Sigmoid colon (tissue), 7 donors: ENCODE results near the gene ZNHIT6. TPM values are rescaled to one million over a fixed set of nuclear protein-coding genes. Genes with fewer than 3 reads are reported as not detected.
"Not testable (repeated sequence)": the region's sequence is repeated elsewhere in the genome, so short reads cannot be mapped to it uniquely, and the experiment has no call there.

Experiments
- DNase-seq: peaks from one replicate; pipeline ENCODE4 v3.0.0-alpha.2; 2019
- H3K27ac ChIP-seq, 4 donors: fragments of 200-600 bp; sonication (generic); one replicate each; pipeline ENCODE4 v1.5.1; 2016 to 2019; ENCODE audit warnings: mild to moderate bottlenecking in 1 of 4
- H3K27me3 ChIP-seq, 3 donors: fragments of 200-600 bp; sonication (generic); one replicate each; pipeline ENCODE4 v1.5.1; 2019; ENCODE audit warnings: mild to moderate bottlenecking in 1 of 3
- H3K36me3 ChIP-seq, 4 donors: fragments of 200-600 bp; sonication (generic); one replicate each; pipeline ENCODE4 v1.5.1; 2016 to 2019
- H3K4me1 ChIP-seq, 4 donors: fragments of 200-600 bp; sonication (generic); one replicate each; pipeline ENCODE4 v1.5.1; 2017 to 2019
- H3K4me3 ChIP-seq, 4 donors: fragments of 200-600 bp; sonication (generic); one replicate each; pipeline ENCODE4 v1.5.1; 2017 to 2019; ENCODE audit warnings: mild to moderate bottlenecking in 2 of 4, moderate library complexity in 1 of 4
- H3K9me3 ChIP-seq, 4 donors: fragments of 200-600 bp in 3 of 4; sonication (generic) in 3 of 4; one replicate each; pipeline versions ENCODE4 v1.5.1 to v1.6.1; 2013 to 2019
- EP300 ChIP-seq, 4 donors: sonication (generic); formaldehyde crosslinking; IDR thresholded peaks; one replicate each; pipeline ENCODE4 v1.6.1; 2017; ENCODE audit warnings: antibody characterized with exemption in 4 of 4
- POLR2A ChIP-seq, 2 donors: fragments of 450-650 bp; IDR thresholded peaks; one replicate each; pipeline ENCODE4 v1.6.1; 2016; ENCODE audit warnings: antibody characterized with exemption in 2 of 2, mild to moderate bottlenecking in 2 of 2, moderate library complexity in 2 of 2
- POLR2AphosphoS5 ChIP-seq, 4 donors: sonication (generic); formaldehyde crosslinking; IDR thresholded peaks; one replicate each; pipeline ENCODE4 v1.6.1; 2017; ENCODE audit warnings: antibody characterized with exemption in 4 of 4
- WGBS, 2 donors: extraction: QIAGEN DNeasy Blood & Tissue Kit; methylation state at CpG; one replicate each; pipeline ENCODE4 v1.1.7; 2013; 5-methylcytosine and 5-hydroxymethylcytosine counted together
- intact Hi-C: fragments of 100-400 bp; cut with DNase I; formaldehyde crosslinking; loops from one replicate; pipeline ENCODE4 v1.15.1; 2023
- polyA plus RNA-seq, 3 donors: library from polyadenylated mRNA; stranded (reverse); fragments of 200-250 nt; gene quantifications; one replicate each; pipeline ENCODE4 v1.2.3, GENCODE V29; 2013
- total RNA-seq, 4 donors: library from RNA; depleted of rRNA; stranded (reverse); fragments of >200 nt; gene quantifications; one replicate each; pipeline ENCODE4 v1.1.0, GENCODE V29; 2016
- TF ChIP-seq, protein P1 (sequence below), 4 experiments: fragments of 450-650 bp in 3 of 4; fragments of 200-600 bp in 1 of 4; IDR thresholded peaks; one replicate each; pipeline ENCODE4 v1.5.1; 2016 to 2019; ENCODE audit warnings: antibody characterized with exemption in 4 of 4, mild to moderate bottlenecking in 3 of 4, moderate library complexity in 2 of 4
- donor health status: healthy with polysubstance abuse.
- donor health status: Bipolar disorder and iron deficiency.
- donor health status: healthy.

ZNHIT6 gene
- total and polyA plus RNA-seq, 7 donors = 3.9 to 20.0 (median 12.5) TPM

DNA sequence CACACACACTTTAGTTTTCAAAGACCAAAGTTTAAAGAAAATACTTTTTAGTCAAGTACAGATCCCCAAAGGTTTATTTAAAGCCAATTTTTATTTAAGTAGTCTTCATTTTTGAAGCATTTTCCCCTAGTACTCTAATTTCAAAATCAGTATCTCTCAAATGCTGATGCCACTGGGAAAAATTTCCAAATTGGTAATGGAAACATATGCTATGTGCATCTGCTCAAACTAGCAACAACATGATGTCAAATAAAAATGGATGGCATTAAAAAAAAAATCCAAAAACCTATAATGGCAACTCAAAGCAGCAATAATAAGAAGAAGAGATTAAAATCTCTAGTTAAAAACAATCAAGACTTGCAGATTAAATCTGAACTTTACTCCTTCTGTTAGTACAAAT lies 58.6 kb downstream of the ZNHIT6 start:
- Histone ChIP-seq H3K4me1 (no peaks in the 10 kb centered on the region), H3K9me3 (peaks cover 0 to 6% (median 0%) of the 10 kb centered on the region in 4 donors), H3K27me3 (no peaks in the 10 kb centered on the region), H3K27ac (no peak overlapping the region), H3K4me3 (no peak overlapping the region), H3K36me3 (peaks cover 0 to 31% (median 4%) of the 10 kb centered on the region in 4 donors)
- TF ChIP-seq, protein P1, sequence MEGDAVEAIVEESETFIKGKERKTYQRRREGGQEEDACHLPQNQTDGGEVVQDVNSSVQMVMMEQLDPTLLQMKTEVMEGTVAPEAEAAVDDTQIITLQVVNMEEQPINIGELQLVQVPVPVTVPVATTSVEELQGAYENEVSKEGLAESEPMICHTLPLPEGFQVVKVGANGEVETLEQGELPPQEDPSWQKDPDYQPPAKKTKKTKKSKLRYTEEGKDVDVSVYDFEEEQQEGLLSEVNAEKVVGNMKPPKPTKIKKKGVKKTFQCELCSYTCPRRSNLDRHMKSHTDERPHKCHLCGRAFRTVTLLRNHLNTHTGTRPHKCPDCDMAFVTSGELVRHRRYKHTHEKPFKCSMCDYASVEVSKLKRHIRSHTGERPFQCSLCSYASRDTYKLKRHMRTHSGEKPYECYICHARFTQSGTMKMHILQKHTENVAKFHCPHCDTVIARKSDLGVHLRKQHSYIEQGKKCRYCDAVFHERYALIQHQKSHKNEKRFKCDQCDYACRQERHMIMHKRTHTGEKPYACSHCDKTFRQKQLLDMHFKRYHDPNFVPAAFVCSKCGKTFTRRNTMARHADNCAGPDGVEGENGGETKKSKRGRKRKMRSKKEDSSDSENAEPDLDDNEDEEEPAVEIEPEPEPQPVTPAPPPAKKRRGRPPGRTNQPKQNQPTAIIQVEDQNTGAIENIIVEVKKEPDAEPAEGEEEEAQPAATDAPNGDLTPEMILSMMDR (IDR thresholded peaks at IDR 0.05) = no peak
- TF ChIP-seq EP300 (IDR thresholded peaks at IDR 0.05) (no peak), POLR2A (IDR thresholded peaks at IDR 0.05) (no peak), POLR2AphosphoS5 (IDR thresholded peaks at IDR 0.05) (no peak)
- DNase-seq = no peak
- intact Hi-C loops = no loop called here

DNA sequence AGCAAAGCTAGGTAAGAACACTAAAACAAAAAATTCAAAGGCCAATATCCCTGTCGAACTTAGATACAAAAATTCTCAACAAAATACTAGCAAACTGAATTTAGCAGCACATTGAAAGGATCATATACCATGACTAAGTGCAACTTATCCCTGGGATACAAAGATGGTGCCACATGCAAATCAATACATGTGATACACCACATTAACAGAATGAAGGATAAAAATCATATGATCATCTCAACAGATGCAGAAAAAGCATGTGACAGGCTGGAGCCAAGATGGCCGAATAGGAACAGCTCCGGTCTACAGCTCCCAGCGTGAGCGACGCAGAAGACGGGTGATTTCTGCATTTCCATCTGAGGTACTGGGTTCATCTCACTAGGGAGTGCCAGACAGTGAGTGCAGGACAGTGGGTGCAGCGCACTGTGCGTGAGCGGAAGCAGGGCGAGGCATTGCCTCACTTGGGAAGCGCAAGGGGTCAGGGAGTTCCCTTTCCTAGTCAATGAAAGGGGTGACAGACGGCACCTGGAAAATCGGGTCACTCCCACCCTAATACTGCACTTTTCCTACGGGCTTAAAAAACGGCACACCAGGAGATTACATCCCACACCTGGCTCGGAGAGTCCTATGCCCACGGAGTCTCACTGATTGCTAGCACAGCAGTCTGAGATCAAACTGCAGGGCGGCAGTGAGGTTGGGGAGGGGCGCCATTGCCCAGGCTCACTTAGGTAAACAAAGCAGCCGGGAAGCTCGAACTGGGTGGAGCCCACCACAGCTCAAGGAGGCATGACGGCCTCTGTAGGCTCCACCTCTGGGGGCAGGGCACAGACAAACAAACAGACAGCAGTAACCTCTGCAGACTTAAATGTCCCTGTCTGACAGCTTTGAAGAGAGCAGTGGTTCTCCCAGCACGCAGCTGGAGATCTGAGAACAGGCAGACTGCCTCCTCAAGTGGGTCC lies 66.4 kb downstream of the ZNHIT6 start:
- DNase-seq, H3K27ac ChIP-seq, H3K27me3 ChIP-seq, H3K4me1 ChIP-seq, intact Hi-C loops, H3K36me3 ChIP-seq, H3K4me3 ChIP-seq: not testable (repeated sequence)
- H3K9me3 ChIP-seq = peaks cover 0 to 11% (median 4%) of the 10 kb centered on the region in 4 donors
- 62 to 83% methylated on average over 24 of the region's 24 CpGs for WGBS, 2 donors

DNA sequence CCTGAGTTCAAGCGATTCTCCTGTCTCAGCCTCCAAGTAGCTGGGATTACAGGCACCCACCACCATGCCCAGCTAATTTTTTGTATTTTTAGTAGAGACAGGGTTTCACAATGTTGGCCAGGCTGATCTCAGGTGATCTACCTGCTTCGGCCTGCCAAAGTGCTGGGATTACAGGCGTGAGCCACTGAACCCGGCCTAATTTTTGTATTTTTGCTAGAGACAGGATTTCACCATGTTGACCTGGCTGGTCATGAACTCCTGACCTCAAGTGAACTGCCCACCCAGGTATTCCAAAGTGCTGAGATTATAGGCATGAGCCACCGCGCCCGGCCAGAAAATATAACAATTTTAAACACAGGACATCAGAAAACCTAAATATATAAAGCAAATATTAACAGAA lies 68.3 kb downstream of the ZNHIT6 start:
- H3K36me3 ChIP-seq, H3K27ac ChIP-seq, DNase-seq, intact Hi-C loops, H3K4me1 ChIP-seq, H3K4me3 ChIP-seq, H3K27me3 ChIP-seq: not testable (repeated sequence)
- H3K9me3 ChIP-seq = peaks cover 0 to 11% (median 4%) of the 10 kb centered on the region in 4 donors
- 96 to 98% methylated on average over 7 of the region's 7 CpGs for WGBS, 2 donors

DNA sequence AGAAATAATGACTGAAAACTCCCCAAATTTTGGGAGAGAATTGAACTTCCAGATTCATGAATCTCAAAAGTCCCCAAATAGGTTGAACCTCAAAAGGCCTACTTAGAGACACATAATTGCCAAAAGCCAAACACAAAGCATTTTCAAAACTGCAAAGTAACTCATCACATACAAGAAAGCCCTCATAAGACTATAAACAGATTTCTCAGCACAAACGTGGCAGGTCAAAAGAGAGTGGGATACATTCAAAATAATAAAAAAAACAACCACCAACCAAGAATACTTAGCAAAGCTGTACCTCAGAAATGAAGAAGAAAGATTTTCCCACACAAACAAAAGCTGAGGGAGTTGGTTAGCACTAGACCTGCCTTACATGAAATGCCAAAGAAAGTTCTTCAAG lies 69.8 kb downstream of the ZNHIT6 start:
- WGBS, 2 donors = 66 to 88% methylated on average over 1 of the region's 1 CpG
- intact Hi-C loops = no loop called here
- H3K27ac ChIP-seq = no peak overlapping the region
- TF ChIP-seq, protein P1 (IDR thresholded peaks at IDR 0.05) = no peak
- TF ChIP-seq POLR2A (IDR thresholded peaks at IDR 0.05) (no peak), EP300 (IDR thresholded peaks at IDR 0.05) (no peak), POLR2AphosphoS5 (IDR thresholded peaks at IDR 0.05) (no peak)
- DNase-seq = no peak
- H3K36me3 ChIP-seq = no peaks in the 10 kb centered on the region
- no peaks in the 10 kb centered on the region for H3K4me1 ChIP-seq
- H3K4me3 ChIP-seq = no peak overlapping the region
- H3K9me3 ChIP-seq = peaks cover 0 to 11% (median 4%) of the 10 kb centered on the region in 4 donors
- H3K27me3 ChIP-seq = no peaks in the 10 kb centered on the region

DNA sequence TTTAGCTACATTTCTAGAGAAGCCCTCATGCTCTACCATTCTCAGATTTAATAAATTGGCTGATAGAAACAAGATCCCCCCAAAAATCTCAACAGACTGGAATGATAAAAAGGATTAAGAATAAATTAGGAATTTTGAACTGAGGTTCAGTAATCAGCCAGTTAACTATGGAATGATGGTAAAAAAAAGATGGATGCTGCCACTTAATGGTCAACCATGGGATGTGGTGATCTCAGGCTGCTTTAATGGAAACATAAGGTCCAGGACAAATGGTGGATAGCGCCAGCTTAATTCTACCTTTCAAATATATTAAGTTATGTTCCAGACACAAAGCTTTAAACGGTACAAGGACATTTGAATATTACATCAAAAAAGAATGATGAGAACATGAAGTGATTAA lies 77.7 kb downstream of the ZNHIT6 start:
- Histone ChIP-seq H3K36me3 (no peaks in the 10 kb centered on the region), H3K27ac (no peak overlapping the region), H3K27me3 (no peaks in the 10 kb centered on the region), H3K4me1 (peaks cover 0 to 16% (median 10%) of the 10 kb centered on the region in 4 donors), H3K4me3 (no peak overlapping the region), H3K9me3 (no peaks in the 10 kb centered on the region)
- 96 to 100% methylated on average over 2 of the region's 2 CpGs for WGBS, 2 donors
- intact Hi-C loops = no loop called here
- TF ChIP-seq, protein P1 (IDR thresholded peaks at IDR 0.05) = no peak
- TF ChIP-seq POLR2AphosphoS5 (IDR thresholded peaks at IDR 0.05) = no peak
- TF ChIP-seq EP300 (IDR thresholded peaks at IDR 0.05) = no peak
- TF ChIP-seq POLR2A (IDR thresholded peaks at IDR 0.05) = no peak
- DNase-seq = no peak
